GM19397 (cell line): Measurements from ENCODE around the gene NSD1.
A peak's percentile ranks its signal among the peaks of the same experiment; 100 is the strongest.

Experiments used
- ATAC-seq: cut with Tn5 transposase; IDR thresholded peaks from one replicate; pipeline ENCODE4 v1.9.1; 2021; ENCODE audit warnings: mild to moderate bottlenecking, moderate library complexity; ENCODE audit not compliant: unreplicated experiment

Gene NSD1

DNA sequence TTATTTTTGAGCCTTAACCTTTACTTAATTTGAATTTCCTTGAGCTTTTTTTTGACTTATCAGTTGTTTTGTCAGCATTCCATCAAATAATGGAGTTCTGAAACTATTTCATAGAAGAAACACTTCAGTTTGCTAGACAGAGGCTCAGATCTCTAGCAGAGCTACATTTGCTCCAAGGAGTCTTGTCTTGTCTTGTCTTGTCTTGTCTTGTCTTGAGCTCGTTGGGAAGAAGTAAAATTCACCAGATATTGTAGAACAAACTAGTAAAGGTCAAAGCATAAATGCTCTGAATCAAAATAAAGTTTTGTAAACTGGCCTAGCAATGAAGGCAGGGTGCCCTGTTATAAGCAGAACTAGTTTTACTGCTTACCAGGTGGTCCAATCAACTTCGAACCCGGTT is 136.4 kb downstream of the NSD1 start:
- ATAC-seq, result no peak

DNA sequence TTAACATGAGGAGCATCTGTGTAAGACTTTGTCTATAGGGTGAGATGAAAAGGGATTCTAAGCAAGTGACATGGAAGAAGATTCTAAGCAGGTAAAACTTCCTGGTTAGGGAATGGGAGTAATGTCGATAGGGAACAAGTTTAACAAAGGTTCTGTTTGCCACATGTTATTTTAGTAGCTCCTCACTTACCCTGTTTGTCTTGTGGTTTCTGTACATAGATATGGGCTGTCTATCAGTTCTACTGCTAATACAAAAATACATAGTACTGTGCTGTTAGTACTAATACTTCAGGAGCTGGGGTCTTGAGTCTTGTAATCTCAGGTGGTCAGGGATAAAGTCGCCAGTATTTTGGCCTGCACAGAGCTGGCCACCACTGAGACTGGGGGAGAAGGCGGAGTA is 137.1 kb downstream of the NSD1 start:
- ATAC-seq, result no peak

DNA sequence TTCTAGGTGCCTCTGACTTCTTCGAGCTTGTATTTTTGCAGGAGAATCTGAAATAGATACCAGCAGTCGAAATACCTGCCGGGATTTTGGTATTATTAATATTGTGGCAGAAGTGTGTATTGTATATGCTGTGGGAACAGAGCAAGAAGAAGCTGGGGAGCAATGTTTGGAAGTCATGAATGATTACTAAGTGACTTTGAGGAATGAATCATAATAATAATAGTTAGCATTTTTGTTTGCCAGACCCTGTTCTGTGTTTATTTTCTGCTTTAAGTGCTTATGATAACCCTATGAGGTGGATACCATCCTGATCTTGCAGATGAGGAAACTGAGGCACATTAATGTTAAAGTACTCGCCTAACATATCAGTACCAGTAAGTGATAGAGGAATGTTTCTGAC is 137.5 kb downstream of the NSD1 start:
- no peak for ATAC-seq

DNA sequence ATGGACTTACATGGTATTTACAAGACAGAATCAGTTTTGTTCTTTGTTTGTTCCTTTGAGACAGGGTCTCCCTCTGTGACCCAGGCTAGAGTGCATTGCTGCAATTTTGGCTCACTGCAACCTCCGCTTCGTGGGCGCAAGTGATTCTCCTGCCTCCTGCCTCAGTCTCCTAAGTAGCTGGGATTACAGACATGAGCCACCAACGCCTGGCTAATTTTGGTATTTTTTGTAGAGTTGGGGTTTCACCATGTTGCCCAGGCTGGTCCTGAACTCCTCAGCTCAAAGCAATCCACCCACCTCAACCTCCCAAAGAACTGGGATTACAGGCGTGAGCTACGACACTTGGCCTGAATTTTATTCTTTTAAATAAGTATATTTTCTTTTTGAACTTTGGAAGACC is 142.3 kb downstream of the NSD1 start:
- ATAC-seq, result no peak

DNA sequence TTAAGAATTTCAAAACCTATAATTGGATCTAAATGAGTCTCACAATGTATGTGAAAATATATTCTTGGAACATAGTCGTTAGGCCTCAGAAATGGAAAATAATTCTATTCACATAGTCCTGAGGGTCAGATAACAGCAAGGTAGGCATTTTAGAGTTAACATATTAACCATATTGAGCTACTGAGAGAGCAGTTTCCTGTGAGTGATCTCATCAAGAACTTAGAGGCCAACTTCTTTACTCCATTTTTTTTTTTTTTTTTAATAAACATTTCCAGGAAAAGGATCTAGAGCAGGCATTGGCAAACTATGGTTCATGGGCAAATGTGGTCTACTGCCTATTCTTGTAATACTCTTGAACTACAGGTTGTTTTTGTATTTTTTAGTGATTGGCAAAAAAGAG is 143.3 kb downstream of the NSD1 start:
- no peak for ATAC-seq

DNA sequence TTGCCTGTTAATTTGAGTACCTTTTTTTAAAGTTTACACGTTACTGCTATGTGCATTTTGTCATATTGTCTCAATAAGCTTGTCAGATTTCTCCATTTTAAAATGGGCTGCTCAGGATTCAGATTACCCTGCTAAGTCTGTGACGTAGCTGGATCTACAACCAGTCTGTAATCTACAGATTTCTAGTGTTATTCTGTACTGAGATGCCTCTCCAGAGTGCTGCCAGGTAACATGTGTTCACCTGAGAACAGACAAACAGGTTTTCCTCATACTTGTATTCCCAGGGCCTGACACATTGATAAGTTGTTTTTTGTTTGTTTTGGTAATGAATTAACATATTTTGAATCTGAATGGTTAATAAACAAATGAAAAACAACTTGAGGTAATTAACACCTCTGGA is 154.6 kb downstream of the NSD1 start:
- no peak for ATAC-seq

DNA sequence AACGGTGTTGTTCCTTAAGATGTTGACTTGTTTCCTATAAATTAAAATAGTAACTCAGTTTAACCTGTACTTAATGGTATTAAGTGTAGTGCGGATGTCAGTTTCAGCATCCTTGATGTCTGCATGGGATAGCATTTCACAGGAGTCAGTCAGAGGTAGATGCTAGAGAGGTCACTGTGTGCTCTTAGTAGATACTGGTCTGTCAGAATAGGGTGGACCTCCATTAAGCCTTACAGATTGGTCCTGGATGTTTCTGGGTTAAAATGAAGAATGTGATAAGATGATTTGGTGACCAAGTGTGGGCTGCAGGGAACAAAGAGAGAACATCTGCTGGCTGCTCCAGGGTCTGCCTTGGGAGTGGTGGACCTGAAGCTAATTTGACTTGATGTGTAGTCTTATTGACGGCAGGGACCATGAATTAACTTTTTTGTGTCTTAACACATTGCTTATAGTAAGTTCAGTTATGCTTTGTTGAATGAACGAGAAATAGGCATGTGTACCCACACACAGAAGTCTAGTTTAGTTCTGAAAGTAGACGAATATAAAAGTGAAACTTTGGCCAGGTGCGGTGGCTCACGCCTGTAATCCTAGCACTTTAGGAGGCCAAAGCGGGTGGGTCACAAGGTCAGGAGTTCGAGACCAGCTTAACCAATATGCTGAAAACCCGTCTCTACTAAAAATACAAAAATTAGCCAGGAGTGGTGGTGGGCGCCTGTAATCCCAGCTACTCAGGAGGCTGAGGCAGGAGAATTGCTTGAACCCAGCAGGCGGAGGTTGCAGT is 157.4 kb downstream of the NSD1 start:
- ATAC-seq, result no peak

DNA sequence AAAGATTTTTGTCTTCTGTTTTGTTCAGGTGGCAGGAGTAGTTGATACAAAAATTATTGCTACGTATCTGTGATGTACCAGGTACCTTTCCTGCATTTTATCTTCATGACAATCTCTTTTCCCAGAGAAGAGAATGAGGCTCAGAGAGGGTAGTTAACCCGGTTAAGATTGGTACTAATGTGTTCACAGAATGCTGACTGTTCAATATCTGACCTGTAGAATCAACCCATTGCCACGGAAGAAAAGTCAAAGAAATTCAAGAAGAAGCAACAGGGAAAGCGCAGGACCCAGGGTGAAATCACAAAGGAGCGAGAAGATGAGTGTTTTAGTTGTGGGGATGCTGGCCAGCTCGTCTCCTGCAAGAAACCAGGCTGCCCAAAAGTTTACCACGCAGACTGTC is 158.2 kb downstream of the NSD1 start:
- ATAC-seq, result no peak

DNA sequence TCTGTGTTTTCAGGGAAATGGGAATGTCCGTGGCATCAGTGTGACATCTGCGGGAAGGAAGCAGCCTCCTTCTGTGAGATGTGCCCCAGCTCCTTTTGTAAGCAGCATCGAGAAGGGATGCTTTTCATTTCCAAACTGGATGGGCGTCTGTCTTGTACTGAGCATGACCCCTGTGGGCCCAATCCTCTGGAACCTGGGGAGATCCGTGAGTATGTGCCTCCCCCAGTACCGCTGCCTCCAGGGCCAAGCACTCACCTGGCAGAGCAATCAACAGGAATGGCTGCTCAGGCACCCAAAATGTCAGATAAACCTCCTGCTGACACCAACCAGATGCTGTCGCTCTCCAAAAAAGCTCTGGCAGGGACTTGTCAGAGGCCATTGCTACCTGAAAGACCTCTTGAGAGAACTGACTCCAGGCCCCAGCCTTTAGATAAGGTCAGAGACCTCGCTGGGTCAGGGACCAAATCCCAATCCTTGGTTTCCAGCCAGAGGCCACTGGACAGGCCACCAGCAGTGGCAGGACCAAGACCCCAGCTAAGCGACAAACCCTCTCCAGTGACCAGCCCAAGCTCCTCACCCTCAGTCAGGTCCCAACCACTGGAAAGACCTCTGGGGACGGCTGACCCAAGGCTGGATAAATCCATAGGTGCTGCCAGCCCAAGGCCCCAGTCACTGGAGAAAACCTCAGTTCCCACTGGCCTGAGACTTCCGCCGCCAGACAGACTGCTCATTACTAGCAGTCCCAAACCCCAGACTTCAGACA is 160.4 kb downstream of the NSD1 start:
- ATAC-seq, result no peak

DNA sequence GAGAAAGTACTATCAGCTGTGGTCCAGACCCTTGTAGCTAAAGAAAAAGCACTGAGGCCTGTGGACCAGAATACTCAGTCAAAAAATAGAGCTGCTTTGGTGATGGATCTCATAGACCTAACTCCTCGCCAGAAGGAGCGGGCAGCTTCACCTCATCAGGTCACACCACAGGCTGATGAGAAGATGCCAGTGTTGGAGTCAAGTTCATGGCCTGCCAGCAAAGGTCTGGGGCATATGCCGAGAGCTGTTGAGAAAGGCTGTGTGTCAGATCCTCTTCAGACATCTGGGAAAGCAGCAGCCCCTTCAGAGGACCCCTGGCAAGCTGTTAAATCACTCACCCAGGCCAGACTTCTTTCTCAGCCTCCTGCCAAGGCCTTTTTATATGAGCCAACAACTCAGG is 161.1 kb downstream of the NSD1 start:
- no peak for ATAC-seq

DNA sequence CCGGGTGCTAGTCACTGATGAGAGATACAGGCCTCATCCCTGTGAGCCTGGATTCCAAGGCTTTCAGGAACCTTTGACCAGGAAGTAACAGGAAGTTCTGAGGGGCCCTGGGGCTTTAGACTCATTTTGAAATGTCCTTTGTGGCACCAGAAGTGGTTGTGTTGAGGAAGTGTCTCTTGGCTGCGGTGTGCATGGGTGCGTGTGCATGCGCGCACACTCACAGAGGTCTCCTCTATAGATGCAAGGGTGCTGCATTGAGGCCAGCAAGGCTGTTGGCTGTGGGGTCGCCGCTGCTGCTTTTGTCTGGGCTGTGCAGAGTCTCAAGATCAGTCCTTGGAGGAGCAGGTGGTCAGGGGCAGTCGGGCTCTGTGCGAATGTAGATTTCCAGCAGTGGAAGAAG is 162.4 kb downstream of the NSD1 start:
- no peak for ATAC-seq

DNA sequence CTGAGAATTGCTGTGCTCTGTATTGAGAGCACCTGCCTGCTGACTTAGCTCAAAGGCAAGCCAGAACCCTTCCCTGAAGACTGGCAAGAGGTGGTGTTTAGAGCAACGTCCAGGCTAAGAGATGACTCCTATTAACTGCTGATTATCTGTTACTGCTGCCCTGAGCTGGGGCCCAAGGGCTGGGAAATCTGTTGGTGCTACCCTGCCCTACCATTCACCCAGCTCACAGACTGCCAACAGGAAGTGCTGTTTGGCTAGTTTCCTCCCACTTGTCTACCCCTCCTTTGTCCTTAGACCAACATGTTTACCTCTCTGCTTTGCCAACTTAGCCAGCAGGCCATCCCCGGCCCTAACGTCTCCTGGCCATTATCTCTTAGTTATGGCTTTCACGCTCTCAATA is 163.0 kb downstream of the NSD1 start:
- no peak for ATAC-seq

DNA sequence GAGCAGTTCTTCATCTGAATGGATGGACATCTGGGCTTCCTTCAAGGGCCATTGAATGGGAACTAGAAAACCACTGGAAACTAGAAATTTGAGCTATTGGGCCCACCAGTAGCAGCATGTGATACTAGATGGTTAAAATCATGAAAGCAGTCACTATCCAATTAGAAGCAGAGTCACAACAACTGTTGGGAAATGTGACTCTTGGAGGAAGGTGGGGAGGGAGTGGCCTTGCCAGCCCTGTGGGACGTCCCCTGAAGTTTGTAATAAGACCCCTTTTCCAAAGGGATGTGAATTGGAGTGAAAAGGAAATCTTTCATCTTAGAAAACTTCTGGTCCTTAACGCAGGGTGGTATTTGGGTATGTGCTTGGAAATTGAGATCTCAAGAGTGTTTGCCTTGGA is 164.3 kb downstream of the NSD1 start:
- ATAC-seq, result no peak

DNA sequence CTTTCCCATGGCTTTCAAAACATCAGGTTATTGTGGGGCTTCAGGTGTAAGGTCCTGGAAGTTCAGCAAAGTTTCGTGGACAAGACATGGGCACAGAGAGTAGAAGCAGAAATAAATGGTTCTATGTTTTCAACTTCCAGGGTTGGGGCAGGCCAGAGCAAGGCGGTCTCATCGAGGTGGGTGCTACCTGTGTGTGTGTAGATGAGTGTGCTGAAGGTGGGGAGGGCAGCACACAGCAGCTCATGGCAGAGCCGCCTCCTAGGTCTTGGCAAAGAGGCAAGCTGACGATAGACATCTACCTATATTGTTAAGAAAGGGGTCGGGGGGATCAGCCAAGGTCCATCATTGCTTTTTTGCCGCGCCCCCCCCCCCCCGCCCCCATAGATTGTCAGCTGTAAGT is 166.1 kb downstream of the NSD1 start:
- no peak for ATAC-seq

DNA sequence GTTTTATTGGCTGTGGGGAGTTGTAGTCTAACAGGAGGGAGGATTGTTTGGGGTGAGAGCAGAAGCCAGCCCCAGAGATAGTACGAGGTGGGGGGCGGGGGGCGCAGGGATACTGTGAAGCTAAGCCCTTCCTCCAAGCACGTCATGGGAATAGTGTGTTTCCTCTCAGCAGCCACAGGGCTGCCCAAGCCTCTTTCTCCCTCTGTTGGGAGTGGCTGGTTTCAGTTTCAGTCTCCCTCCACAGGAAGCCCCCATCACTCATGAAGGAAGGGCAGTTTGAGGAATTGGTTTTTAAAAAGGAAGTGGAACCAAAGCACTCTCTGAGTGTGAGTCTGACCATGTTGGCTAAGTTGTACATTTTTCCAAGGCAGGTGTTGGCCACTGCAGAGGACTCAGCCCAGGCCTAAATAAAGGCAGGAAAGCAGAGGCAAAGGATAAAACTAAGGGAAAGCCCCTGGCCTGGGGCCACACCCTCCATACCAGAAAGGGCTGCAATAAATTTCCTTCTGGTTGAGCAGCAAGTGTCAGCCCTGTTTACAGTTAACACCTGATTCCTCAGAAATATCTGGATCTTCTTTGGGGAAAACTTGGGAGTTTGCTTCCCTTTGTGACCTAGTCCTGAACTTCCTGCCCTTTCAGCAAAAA is 166.8 kb downstream of the NSD1 start:
- ATAC-seq, result no peak

DNA sequence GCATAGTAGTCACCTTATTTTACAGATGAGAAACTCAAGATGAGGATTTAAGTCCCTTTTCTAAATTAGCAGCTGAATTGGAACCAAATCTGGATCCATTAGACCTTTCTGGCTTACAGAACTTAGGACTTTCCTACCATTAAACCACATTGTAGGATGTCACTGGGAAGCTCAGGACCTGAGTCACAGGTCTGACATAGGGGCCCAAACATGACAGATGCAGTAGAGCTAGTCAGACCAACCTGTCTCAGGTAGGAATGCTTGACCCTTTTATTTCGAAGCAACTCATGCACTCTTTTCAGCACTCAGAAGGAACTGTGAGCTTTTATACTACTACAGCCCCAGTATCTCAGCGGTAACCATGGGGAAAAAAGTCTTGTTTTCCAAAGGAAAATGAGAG is 167.4 kb downstream of the NSD1 start:
- no peak for ATAC-seq

DNA sequence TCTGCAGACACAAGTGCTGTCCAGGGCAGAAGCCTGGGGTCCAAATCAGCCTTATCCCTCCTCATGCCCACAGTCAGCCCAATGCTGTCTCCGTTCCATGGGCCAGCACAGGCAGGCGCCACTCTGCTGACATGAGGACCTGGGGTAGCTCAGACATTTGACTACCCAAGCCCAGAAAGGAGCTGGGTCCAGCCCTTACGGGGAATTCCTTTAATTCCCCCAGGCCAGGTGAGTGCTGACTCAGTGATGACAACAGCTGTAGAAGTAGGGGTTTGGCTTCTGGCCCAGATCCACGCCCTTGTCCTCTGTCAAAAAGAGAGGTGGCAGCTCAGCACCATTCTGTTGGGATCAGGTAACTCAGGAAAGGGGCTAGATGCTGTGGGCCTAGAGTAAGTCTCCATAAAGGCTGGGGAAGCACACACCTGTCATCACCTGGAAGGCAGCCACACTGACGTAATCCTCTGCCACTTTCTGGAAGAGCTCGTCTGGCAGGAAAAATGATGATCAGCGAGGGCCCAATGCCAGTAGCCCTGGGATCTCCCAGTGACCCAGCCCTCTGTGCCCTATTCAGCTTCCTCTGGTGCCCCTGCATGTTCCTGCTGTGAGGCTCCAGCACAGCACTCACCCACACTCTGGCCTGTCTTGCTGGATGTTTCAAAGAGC is 168.1 kb downstream of the NSD1 start:
- no peak for ATAC-seq

DNA sequence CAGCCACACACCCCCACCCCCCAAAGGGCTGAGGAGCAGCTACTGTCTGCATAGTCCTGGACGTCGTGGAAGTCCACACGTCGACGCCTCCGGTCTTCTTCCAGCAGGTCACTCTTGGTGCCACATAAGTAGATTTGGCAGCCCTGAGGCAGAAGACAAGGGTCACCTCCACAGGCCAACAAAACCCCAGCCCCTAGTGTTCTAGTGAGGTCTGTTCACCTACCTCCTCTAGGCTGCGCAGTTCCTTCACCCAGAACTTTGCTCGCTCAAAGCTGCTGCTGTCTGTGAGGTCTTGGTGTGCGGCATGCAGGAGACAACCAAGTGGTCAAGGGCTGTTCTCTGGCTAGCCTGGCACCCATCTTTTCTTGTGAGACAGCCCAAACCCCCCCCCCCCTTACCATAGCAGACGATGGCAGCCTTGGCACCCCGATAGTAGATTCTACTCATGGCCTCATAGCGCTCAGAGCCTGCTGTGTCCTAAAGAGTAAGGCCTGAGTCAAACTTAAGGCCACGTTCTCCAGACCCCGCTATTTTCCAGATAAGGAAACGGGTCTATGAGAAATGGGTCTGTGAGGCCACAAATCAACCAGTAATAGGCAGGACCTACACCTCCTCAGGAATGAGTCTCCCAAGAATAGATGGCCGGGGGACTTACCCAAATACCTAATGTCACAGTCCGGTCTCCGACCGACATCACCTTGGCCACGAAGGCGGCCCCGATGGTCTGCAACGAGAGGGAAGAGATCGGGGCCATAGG is 169.0 kb downstream of the NSD1 start:
- ATAC-seq, result no peak

DNA sequence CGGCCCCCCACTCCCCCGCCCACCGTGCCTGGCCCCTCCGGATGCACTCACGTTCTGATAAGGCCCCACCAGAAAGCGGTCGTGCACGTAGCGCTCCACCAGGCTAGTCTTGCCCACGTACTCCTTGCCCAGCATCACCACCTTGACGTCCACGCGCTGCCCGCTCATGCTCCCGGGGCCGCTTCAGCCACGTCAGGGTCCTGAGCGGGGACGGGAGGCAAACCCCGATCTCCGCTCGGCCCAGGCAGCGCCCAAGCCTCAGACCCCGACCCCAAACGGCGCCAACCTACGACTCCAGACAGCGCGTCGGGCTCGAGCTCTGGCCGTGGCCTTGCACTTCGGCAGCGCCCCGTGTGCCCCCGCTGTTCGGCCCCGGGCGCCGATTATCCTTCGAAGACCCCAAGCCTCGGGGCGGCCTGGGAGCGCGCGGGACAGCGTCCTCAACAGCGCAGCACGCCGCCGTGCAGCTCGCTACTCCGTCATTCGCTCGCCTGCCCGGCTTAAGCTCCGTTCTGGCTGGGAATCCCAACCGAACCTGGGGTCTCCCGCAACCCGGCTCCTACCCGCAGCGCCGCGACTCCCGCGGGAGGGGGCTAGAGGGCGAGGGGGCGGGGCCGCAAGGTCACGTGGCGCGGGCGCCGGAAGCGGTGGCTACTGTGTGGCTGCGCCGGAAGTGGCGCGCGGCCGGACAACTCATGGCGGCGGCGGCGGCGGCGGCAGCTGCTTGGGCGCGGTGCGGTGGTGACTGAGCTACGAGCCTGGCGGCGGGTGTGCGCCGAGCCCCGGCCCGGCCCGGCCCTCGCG is 169.8 kb downstream of the NSD1 start, which contains the start of the genes PRELID1 and RAB24:
Gene PRELID1 (plus strand): TSS at position 679 of the 804 bp plus-strand sequence. CDS start 187 bp downstream, outside the sequence.
Gene RAB24 (minus strand): TSS at position 599 of the 804 bp plus-strand sequence. CDS start 431 bp downstream, at position 168.
- peak; percentile 64 for ATAC-seq

DNA sequence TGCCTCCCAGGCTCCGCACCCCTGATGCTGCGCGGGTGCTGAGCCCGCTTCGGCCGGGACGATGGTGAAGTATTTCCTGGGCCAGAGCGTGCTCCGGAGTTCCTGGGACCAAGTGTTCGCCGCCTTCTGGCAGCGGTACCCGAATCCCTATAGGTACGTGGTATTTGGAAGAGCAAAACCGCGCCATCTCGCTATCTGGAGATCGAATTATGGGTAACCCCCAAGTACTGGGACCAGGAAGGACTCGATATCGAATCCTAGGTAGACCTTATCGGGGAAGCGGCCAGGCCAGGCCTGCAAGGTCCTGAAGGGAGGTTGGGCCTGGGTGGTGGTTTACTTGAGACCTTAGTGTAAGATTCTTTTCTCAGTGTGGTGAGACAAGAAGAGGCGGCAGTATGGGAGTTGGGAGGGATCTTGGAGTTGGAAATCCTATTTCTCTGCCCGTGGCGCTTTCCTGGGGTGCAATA is 170.4 kb downstream of the NSD1 start:
- peak; percentile 2 for ATAC-seq
